Common myeloid progenitor, CD34-positive (primary cell): ENCODE data around the gene GRB2.
A peak's percentile ranks its signal among the peaks of the same experiment; 100 is the strongest.

ENCODE experiments used
- CTCF ChIA-PET: fragments of 350-600 bp; sonication (Branson Sonifier 250); formaldehyde crosslinking; loops from one replicate; lab custom pipeline; 2021; ENCODE audit warnings: antibody characterized with exemption; lab: Charles Lee
- POLR2A ChIA-PET: fragments of 350-600 bp; sonication (Branson Sonifier 250); formaldehyde crosslinking; loops from one replicate; lab custom pipeline; 2021; ENCODE audit warnings: antibody characterized with exemption; lab: Charles Lee
- DNase-seq, 3 donors: peaks; one replicate each; pipeline versions ENCODE4 v3.0.0 to v3.0.0-alpha.2; 2013
- H3K27ac ChIP-seq, 2 experiments: 1 replicate in 1 of 2; 2 replicates in 1 of 2; pipeline ENCODE4 v1.7.0; 2013; ENCODE audit warnings: inconsistent platforms in 2 of 2, low read length in 2 of 2, mild to moderate bottlenecking in 2 of 2, low read depth in 1 of 2, moderate library complexity in 1 of 2; ENCODE audit not compliant: severe bottlenecking in 2 of 2, insufficient read depth in 1 of 2, poor library complexity in 1 of 2
- H3K27me3 ChIP-seq, 5 experiments: replicated peaks in 2 of 5; 1 replicate in 3 of 5; 2 replicates in 2 of 5; pipeline versions ENCODE4 v1.6.1 to v1.7.0; 2013; ENCODE audit warnings: low read length in 4 of 5, mild to moderate bottlenecking in 2 of 5, moderate library complexity in 2 of 5, inconsistent platforms in 1 of 5; ENCODE audit not compliant: insufficient read depth in 5 of 5, control insufficient read depth in 4 of 5
- H3K36me3 ChIP-seq, 4 experiments: 1 replicate in 2 of 4; 2 replicates in 2 of 4; pipeline versions ENCODE4 v1.6.1 to v1.7.0; 2013; ENCODE audit warnings: low read length in 3 of 4, control low read depth in 1 of 4, mild to moderate bottlenecking in 1 of 4; ENCODE audit not compliant: control insufficient read depth in 4 of 4, insufficient read depth in 4 of 4
- H3K4me1 ChIP-seq, 4 experiments: 1 replicate in 3 of 4; 2 replicates in 1 of 4; pipeline versions ENCODE4 v1.6.1 to v1.7.1; 2013; ENCODE audit warnings: low read length in 3 of 4, mild to moderate bottlenecking in 3 of 4, control low read depth in 1 of 4, inconsistent platforms in 1 of 4, moderate library complexity in 1 of 4; ENCODE audit not compliant: control insufficient read depth in 4 of 4, insufficient read depth in 4 of 4; ENCODE audit errors: control extremely low read depth in 1 of 4
- H3K4me3 ChIP-seq, 7 experiments: 1 replicate in 4 of 7; 2 replicates in 3 of 7; pipeline versions ENCODE4 v1.5.1 to v1.7.0; 2013; ENCODE audit warnings: mild to moderate bottlenecking in 7 of 7, low read length in 6 of 7, moderate library complexity in 6 of 7, inconsistent platforms in 2 of 7, low read depth in 2 of 7, control low read depth in 1 of 7; ENCODE audit not compliant: insufficient read depth in 4 of 7, control insufficient read depth in 1 of 7; ENCODE audit errors: extremely low read depth in 1 of 7
- H3K9me3 ChIP-seq, 5 experiments: 1 replicate in 4 of 5; 2 replicates in 1 of 5; pipeline versions ENCODE4 v1.6.1 to v1.7.1; 2013; ENCODE audit warnings: low read length in 4 of 5, mild to moderate bottlenecking in 2 of 5, inconsistent platforms in 1 of 5, low read depth in 1 of 5, moderate library complexity in 1 of 5; ENCODE audit not compliant: control insufficient read depth in 4 of 5, insufficient read depth in 2 of 5; ENCODE audit errors: control extremely low read depth in 1 of 5
- WGBS: methylation state at CpG from one replicate; pipeline ENCODE4 v1.1.5; 2013; ENCODE audit not compliant: insufficient coverage; 5-methylcytosine and 5-hydroxymethylcytosine counted together

GRB2 gene

GRCh38 chr17:75344666-75345065 is 60.8 kb downstream of the GRB2 start:
- POLR2A ChIA-PET, result no interaction called here

DNA sequence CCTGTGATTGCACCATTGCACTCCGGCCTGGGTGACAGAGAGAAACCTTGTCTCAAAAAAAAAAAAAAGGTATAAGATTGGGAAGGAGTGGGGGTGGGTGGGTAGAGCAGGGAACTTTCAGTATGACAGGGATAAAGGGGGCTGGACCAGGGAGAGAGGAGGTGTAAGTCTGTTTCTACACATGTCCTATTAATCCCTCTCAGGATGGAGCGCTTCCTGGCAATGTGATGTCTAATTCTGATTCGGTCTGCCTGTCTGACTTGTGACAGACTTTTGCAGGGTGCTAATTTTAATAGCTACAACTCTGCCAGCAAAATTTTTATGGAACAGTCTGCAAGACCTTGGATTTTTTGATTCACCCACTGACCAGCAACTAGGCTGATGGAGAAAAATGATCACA is 62.5 kb downstream of the GRB2 start:
- no peaks in the 10 kb centered on the region for H3K27me3 ChIP-seq
- POLR2A ChIA-PET, result no interaction called here
- DNase-seq, result no peak
- H3K27ac ChIP-seq, result no peak overlapping the region
- H3K4me1 ChIP-seq, result peaks cover 51 to 96% (median 90%) of the 10 kb centered on the region in 4 experiments
- peaks cover 0 to 3% (median 0%) of the 10 kb centered on the region in 4 experiments for H3K36me3 ChIP-seq
- CTCF ChIA-PET, result no interaction called here
- no peak overlapping the region for H3K4me3 ChIP-seq
- no peaks in the 10 kb centered on the region for H3K9me3 ChIP-seq
- 50% methylated on average over 2 of the region's 3 CpGs for WGBS

More at GRCh38 chr17:75344666-75345065, 60.8 kb downstream of the GRB2 start:
- Histone ChIP-seq H3K4me3 (no peak overlapping the region), H3K9me3 (no peaks in the 10 kb centered on the region), H3K27me3 (no peaks in the 10 kb centered on the region), H3K4me1 (peaks cover 49 to 99% (median 91%) of the 10 kb centered on the region in 4 experiments), H3K27ac (no peak overlapping the region), H3K36me3 (peaks cover 0 to 3% (median 0%) of the 10 kb centered on the region in 4 experiments)
- WGBS, result 94% methylated on average over 3 of the region's 5 CpGs
- CTCF ChIA-PET, result interaction anchor here (0.7 to 3.0 kb wide), 7 partner anchors 8 to 50 kb away, joined by 3 to 12 read pairs (median 6); no protein-coding TSS in a partner anchor
- DNase-seq, result peak in 2 of 3 donors; percentile 26 to 44

DNA sequence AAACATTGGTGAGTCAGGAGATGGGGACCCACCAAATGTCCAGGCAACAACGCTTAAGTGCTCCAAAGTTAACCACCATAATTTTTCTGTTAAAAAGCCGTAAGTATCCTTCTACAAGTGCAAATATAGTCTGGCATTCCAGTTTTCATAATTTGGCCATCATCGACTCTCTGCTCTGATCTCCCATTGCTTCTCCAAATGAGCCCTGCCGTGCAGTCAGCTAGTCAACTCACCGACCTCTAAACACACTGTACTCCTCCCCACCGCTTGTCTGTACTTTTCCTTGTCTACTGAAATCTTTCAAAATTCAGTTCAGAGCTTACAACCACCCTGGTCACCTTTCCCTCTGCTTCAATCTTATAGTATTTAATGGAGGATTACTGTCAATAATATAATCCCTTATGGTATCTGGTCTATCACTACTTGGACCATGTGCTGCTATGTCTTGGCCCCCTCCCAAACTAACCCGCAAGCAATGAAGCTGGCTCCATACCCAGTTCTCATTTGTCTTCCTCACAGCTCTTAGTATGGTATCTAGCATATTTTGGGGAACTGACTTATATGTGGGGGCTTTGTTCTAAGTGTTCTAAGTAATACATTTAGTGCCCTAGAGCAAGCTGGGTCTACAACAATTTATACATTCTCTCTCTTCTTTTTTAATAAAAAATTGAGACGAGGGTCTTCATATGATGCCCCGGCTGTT is 63.5 kb downstream of the GRB2 start:
- DNase-seq, result peak in 2 of 3 donors; percentile 40 to 54
- H3K4me3 ChIP-seq, result no peak overlapping the region
- H3K9me3 ChIP-seq, result no peaks in the 10 kb centered on the region
- peak overlapping the region in 1 of 2 experiments; percentile 46 for H3K27ac ChIP-seq
- peaks cover 43 to 94% (median 88%) of the 10 kb centered on the region in 4 experiments for H3K4me1 ChIP-seq
- POLR2A ChIA-PET, result interaction anchor here (1.1 kb wide), 1 partner anchor 15 kb away, joined by 4 read pairs; no protein-coding TSS in a partner anchor
- no peaks in the 10 kb centered on the region for H3K27me3 ChIP-seq
- H3K36me3 ChIP-seq, result peaks cover 0 to 3% (median 0%) of the 10 kb centered on the region in 4 experiments
- WGBS, result 88% methylated on average over 6 of the region's 9 CpGs
- CTCF ChIA-PET, result interaction anchor here (0.8 to 1.6 kb wide), 5 partner anchors 19 to 67 kb away, joined by 3 to 4 read pairs (median 3); no protein-coding TSS in a partner anchor

GRCh38 chr17:75340631-75341030 is 64.8 kb downstream of the GRB2 start:
- ChIA-PET CTCF (interaction anchor here (0.9 to 1.5 kb wide), 2 partner anchors 8 to 10 kb away, joined by 3 read pairs; no protein-coding TSS in a partner anchor), POLR2A (interaction anchor here (0.9 kb wide), 1 partner anchor 11 kb away, joined by 3 read pairs; no protein-coding TSS in a partner anchor)
- peak overlapping the region in 1 of 7 experiments; percentile 10 for H3K4me3 ChIP-seq
- H3K4me1 ChIP-seq, result peaks cover 49 to 94% (median 88%) of the 10 kb centered on the region in 4 experiments
- no peaks in the 10 kb centered on the region for H3K27me3 ChIP-seq
- no peak overlapping the region for H3K27ac ChIP-seq
- H3K36me3 ChIP-seq, result peaks cover 0 to 3% (median 0%) of the 10 kb centered on the region in 4 experiments
- H3K9me3 ChIP-seq, result no peaks in the 10 kb centered on the region
- WGBS, result 100% methylated on average over 3 of the region's 5 CpGs
- DNase-seq, result peak in 2 of 3 donors; percentile 39 to 67

GRCh38 chr17:75339971-75340370 is 65.5 kb downstream of the GRB2 start:
- DNase-seq, result no peak
- CTCF ChIA-PET, result interaction anchor here (0.9 to 1.5 kb wide), 2 partner anchors 9 kb away, joined by 3 read pairs; no protein-coding TSS in a partner anchor
- Histone ChIP-seq H3K9me3 (no peaks in the 10 kb centered on the region), H3K4me1 (peaks cover 46 to 94% (median 88%) of the 10 kb centered on the region in 4 experiments), H3K4me3 (peak overlapping the region in 1 of 7 experiments; percentile 22), H3K27ac (peak overlapping the region in 1 of 2 experiments; percentile 43), H3K36me3 (peaks cover 0 to 3% (median 0%) of the 10 kb centered on the region in 4 experiments), H3K27me3 (no peaks in the 10 kb centered on the region)
- POLR2A ChIA-PET, result interaction anchor here (0.9 kb wide), 1 partner anchor 10 kb away, joined by 3 read pairs; no protein-coding TSS in a partner anchor
- no CpG with 5 or more reads among the region's 3 CpGs for WGBS

- ChIA-PET CTCF (interaction anchor here (0.6 to 4.1 kb wide), 4 partner anchors 11 to 16 kb away, joined by 3 to 32 read pairs (median 8); no protein-coding TSS in a partner anchor), POLR2A (interaction anchor here (0.8 to 1.0 kb wide), 2 partner anchors 12 to 42 kb away, joined by 4 to 8 read pairs; no protein-coding TSS in a partner anchor)
- H3K9me3 ChIP-seq, result no peaks in the 10 kb centered on the region
- WGBS, result 17% methylated on average over 6 of the region's 6 CpGs
- H3K4me3 ChIP-seq, result peak overlapping the region in 6 of 7 experiments; percentile 22 to 50 (median 42)
- H3K36me3 ChIP-seq, result peaks cover 0 to 6% (median 0%) of the 10 kb centered on the region in 4 experiments
- no peaks in the 10 kb centered on the region for H3K27me3 ChIP-seq
- peak in 2 of 3 donors; percentile 64 to 74 for DNase-seq
- H3K4me1 ChIP-seq, result peaks cover 38 to 90% (median 80%) of the 10 kb centered on the region in 4 experiments
- H3K27ac ChIP-seq, result peak overlapping the region; percentile 18 to 82
These were observed 67.1 kb downstream of the GRB2 start for GRCh38 chr17:75338335-75338734.
